A549 (cell line): Measurements from ENCODE around the gene ASIP. TPM values are rescaled to one million over a fixed set of nuclear protein-coding genes. Genes with fewer than 3 reads are reported as not detected.

Source experiments
- ATAC-seq, 2 experiments: fragments of 200-7000 bp in 1 of 2; fragments of >200 bp in 1 of 2; cut with Nextera tagmentation in 1 of 2; cut with Tn5 transposase in 1 of 2; 3 replicates each; pipeline versions ENCODE4 v1.8.0 to v1.9.1; 2018 to 2020; ENCODE audit warnings: mild to moderate bottlenecking in 1 of 2, moderate library complexity in 1 of 2
- CTCF ChIA-PET: fragments of 300-600 bp; sonication (Branson Sonifier 250); formaldehyde crosslinking; extraction: SDS; loops from one replicate; lab custom pipeline; 2021; ENCODE audit warnings: antibody characterized with exemption, inconsistent platforms; lab: Yijun Ruan, JAX
- POLR2A ChIA-PET: fragments of 350-600 bp; formaldehyde crosslinking; extraction: SDS; loops from one replicate; lab custom pipeline; 2021; ENCODE audit warnings: antibody characterized with exemption, inconsistent platforms; lab: Yijun Ruan, JAX
- DNase-seq, 2 experiments: peaks; one replicate each; pipeline versions ENCODE4 v3.0.0 to v3.0.0-alpha.2; 2011 to 2016; ENCODE audit warnings: low read depth in 1 of 2, low spot score in 1 of 2
- FAIRE-seq: peaks from 2 replicates; lab custom pipeline; 2011; peaks lifted over from hg19 to GRCh38; lab: Jason Lieb, UNC
- H3K27ac ChIP-seq, 2 experiments: fragments of >200 bp; sonication (Bioruptor Twin); formaldehyde crosslinking; 3 replicates each; pipeline ENCODE4 v1.5.1; 2016 to 2017
- H3K4me1 ChIP-seq: fragments of >200 bp; sonication (Bioruptor Twin); formaldehyde crosslinking; 3 replicates; pipeline ENCODE4 v1.6.1; 2016
- H3K4me2 ChIP-seq: fragments of >200 bp; sonication (Bioruptor Twin); formaldehyde crosslinking; 3 replicates; pipeline ENCODE4 v1.6.1; 2016
- H3K4me3 ChIP-seq: fragments of >200 bp; sonication (Bioruptor Twin); formaldehyde crosslinking; 3 replicates; pipeline ENCODE4 v1.5.1; 2016
- H3K9me3 ChIP-seq: fragments of >200 bp; sonication (Bioruptor Twin); formaldehyde crosslinking; 3 replicates; pipeline ENCODE4 v1.6.1; 2016
- BHLHE40 ChIP-seq: IDR thresholded peaks from 2 replicates; pipeline ENCODE4 v1.6.1; 2012; ENCODE audit warnings: low read depth, low read length, inconsistent platforms
- CBX2 ChIP-seq: fragments of 200-600 bp; sonication (generic); IDR thresholded peaks from 2 replicates; pipeline ENCODE4 v1.6.1; 2016; ENCODE audit warnings: low read depth, mild to moderate bottlenecking, borderline replicate concordance
- CEBPB ChIP-seq, 2 experiments: fragments of >200 bp in 1 of 2; sonication (Bioruptor Twin) in 1 of 2; formaldehyde crosslinking in 1 of 2; IDR thresholded peaks; 2 replicates each; pipeline ENCODE4 v1.6.1; 2012 to 2016
- CHD2 ChIP-seq: fragments of 150-350 bp; IDR thresholded peaks from 2 replicates; pipeline ENCODE4 v1.6.1; 2014; ENCODE audit warnings: low read length; ENCODE audit not compliant: partially characterized antibody
- CHD4 ChIP-seq: fragments of 200-600 bp; sonication (generic); IDR thresholded peaks from 2 replicates; pipeline ENCODE4 v1.6.1; 2016; ENCODE audit warnings: antibody characterized with exemption, mild to moderate bottlenecking, borderline replicate concordance
- EP300 ChIP-seq, 2 experiments: fragments of >200 bp; sonication (Bioruptor Twin); formaldehyde crosslinking; IDR thresholded peaks; 2 replicates in 1 of 2; 3 replicates in 1 of 2; pipeline ENCODE4 v1.6.1; 2016 to 2017
- FOSL2 ChIP-seq, 2 experiments: fragments of 450-650 bp in 1 of 2; fragments of >200 bp in 1 of 2; sonication (Bioruptor Twin) in 1 of 2; formaldehyde crosslinking; IDR thresholded peaks; 2 replicates each; pipeline versions ENCODE4 v1.5.0 to v1.6.1; 2016 to 2020; ENCODE audit warnings: mild to moderate bottlenecking in 1 of 2, moderate library complexity in 1 of 2
- GATA3 ChIP-seq: IDR thresholded peaks from 2 replicates; pipeline ENCODE4 v1.6.1; 2012; ENCODE audit warnings: borderline replicate concordance
- HOXA7 ChIP-seq: fragments of 250-450 bp; sonication (Bioruptor Pico); IDR thresholded peaks from 2 replicates; pipeline ENCODE4 v1.5.0; 2020; ENCODE audit warnings: mild to moderate bottlenecking, moderate library complexity
- HOXB5 ChIP-seq: fragments of 250-450 bp; sonication (Bioruptor Pico); IDR thresholded peaks from 2 replicates; pipeline ENCODE4 v1.5.0; 2020; ENCODE audit warnings: mild to moderate bottlenecking, moderate library complexity
- JUN ChIP-seq, 2 experiments: fragments of >200 bp; sonication (Bioruptor Twin); formaldehyde crosslinking; IDR thresholded peaks; 2 replicates in 1 of 2; 3 replicates in 1 of 2; pipeline ENCODE4 v1.6.1; 2016 to 2017
- JUNB ChIP-seq: fragments of >200 bp; sonication (Bioruptor Twin); formaldehyde crosslinking; IDR thresholded peaks from 2 replicates; pipeline ENCODE4 v1.6.1; 2016
- KDM1A ChIP-seq: fragments of 200-600 bp; sonication (generic); IDR thresholded peaks from 2 replicates; pipeline ENCODE4 v1.6.1; 2016; ENCODE audit warnings: low read depth, mild to moderate bottlenecking
- MAZ ChIP-seq: fragments of 150-350 bp; IDR thresholded peaks from 2 replicates; pipeline ENCODE4 v1.6.1; 2014; ENCODE audit warnings: antibody characterized with exemption, low read depth, low read length, borderline replicate concordance
- MYC ChIP-seq: IDR thresholded peaks from 2 replicates; pipeline ENCODE4 v1.6.1; 2012; ENCODE audit warnings: mild to moderate bottlenecking, inconsistent platforms, low read length, improper control_type of control experiment, borderline replicate concordance
- PHF8 ChIP-seq: fragments of 200-600 bp; sonication (generic); IDR thresholded peaks from 2 replicates; pipeline ENCODE4 v1.6.1; 2016; ENCODE audit warnings: low read depth, mild to moderate bottlenecking, antibody characterized with exemption, moderate library complexity, borderline replicate concordance
- POLR2A ChIP-seq: IDR thresholded peaks from 2 replicates; pipeline ENCODE4 v1.6.1; 2012; ENCODE audit warnings: mild to moderate bottlenecking, low read length
- RAD21 ChIP-seq, 2 experiments: fragments of >200 bp in 1 of 2; sonication (Bioruptor Twin) in 1 of 2; formaldehyde crosslinking in 1 of 2; IDR thresholded peaks in 1 of 2; conservative IDR thresholded peaks in 1 of 2; 2 replicates in 1 of 2; 3 replicates in 1 of 2; pipeline ENCODE4 v1.6.1; 2012 to 2018; ENCODE audit warnings: inconsistent platforms in 1 of 2
- RARB ChIP-seq: fragments of 250-450 bp; sonication (Bioruptor Pico); IDR thresholded peaks from 2 replicates; pipeline ENCODE4 v1.8.0; 2021; ENCODE audit warnings: mild to moderate bottlenecking, moderate library complexity
- SMC3 ChIP-seq: fragments of >200 bp; sonication (Bioruptor Twin); formaldehyde crosslinking; IDR thresholded peaks from 3 replicates; pipeline ENCODE4 v1.6.1; 2018; ENCODE audit warnings: inconsistent platforms
- SREBF2 ChIP-seq: fragments of 450-650 bp; IDR thresholded peaks from 2 replicates; pipeline ENCODE4 v1.6.1; 2014; ENCODE audit warnings: mild to moderate bottlenecking, moderate library complexity
- TP53 ChIP-seq: fragments of 250-450 bp; sonication (Bioruptor Pico); IDR thresholded peaks from 2 replicates; pipeline ENCODE4 v1.5.0; 2021; ENCODE audit warnings: mild to moderate bottlenecking, moderate library complexity
- ZFP36 ChIP-seq: fragments of 450-650 bp; IDR thresholded peaks from 2 replicates; pipeline ENCODE4 v1.6.1; 2014; ENCODE audit warnings: borderline replicate concordance; ENCODE audit not compliant: partially characterized antibody
- WGBS: methylation state at CpG from one replicate; pipeline ENCODE4 v1.1.6; 2017; ENCODE audit errors: missing lambda C conversion rate; 5-methylcytosine and 5-hydroxymethylcytosine counted together
- polyA plus RNA-seq, 4 experiments: library from polyadenylated mRNA; depleted of rRNA in 3 of 4; stranded (reverse); fragments of >200 nt; fragmentation: RNase III in 1 of 4; extraction: RNeasy Plus Mini Kit Qiagen cat#74134 plus additional on column Dnase treatment in 1 of 4; gene quantifications; 2 replicates in 3 of 4; 3 replicates in 1 of 4; pipeline ENCODE4 v1.2.3, GENCODE V29; 2011 to 2017
- TF ChIP-seq, protein P1 (sequence below): IDR thresholded peaks from 2 replicates; pipeline ENCODE4 v1.6.1; 2012
- TF ChIP-seq, protein P2 (sequence below): fragments of >200 bp; sonication (Bioruptor Twin); formaldehyde crosslinking; IDR thresholded peaks from 3 replicates; pipeline ENCODE4 v1.5.1; 2016
- TF ChIP-seq, protein P3 (sequence below): fragments of >200 bp; sonication (Bioruptor Twin); formaldehyde crosslinking; IDR thresholded peaks from 3 replicates; pipeline ENCODE4 v1.6.1; 2016
- TF ChIP-seq, protein P4 (sequence below): fragments of 150-350 bp; IDR thresholded peaks from 2 replicates; pipeline ENCODE4 v1.6.1; 2014; ENCODE audit warnings: low read depth, mild to moderate bottlenecking, low read length
- TF ChIP-seq, protein P5 (sequence below): IDR thresholded peaks from 2 replicates; pipeline ENCODE4 v1.6.1; 2012
- TF ChIP-seq, protein P6 (sequence below): fragments of 250-450 bp; sonication (Bioruptor Pico); IDR thresholded peaks from 2 replicates; pipeline ENCODE4 v1.5.0; 2021; ENCODE audit warnings: mild to moderate bottlenecking, moderate library complexity, borderline replicate concordance

The ASIP gene
- polyA plus RNA-seq, 2 of the 4 experiments (the other 2 are of a cell fraction): not detected

DNA sequence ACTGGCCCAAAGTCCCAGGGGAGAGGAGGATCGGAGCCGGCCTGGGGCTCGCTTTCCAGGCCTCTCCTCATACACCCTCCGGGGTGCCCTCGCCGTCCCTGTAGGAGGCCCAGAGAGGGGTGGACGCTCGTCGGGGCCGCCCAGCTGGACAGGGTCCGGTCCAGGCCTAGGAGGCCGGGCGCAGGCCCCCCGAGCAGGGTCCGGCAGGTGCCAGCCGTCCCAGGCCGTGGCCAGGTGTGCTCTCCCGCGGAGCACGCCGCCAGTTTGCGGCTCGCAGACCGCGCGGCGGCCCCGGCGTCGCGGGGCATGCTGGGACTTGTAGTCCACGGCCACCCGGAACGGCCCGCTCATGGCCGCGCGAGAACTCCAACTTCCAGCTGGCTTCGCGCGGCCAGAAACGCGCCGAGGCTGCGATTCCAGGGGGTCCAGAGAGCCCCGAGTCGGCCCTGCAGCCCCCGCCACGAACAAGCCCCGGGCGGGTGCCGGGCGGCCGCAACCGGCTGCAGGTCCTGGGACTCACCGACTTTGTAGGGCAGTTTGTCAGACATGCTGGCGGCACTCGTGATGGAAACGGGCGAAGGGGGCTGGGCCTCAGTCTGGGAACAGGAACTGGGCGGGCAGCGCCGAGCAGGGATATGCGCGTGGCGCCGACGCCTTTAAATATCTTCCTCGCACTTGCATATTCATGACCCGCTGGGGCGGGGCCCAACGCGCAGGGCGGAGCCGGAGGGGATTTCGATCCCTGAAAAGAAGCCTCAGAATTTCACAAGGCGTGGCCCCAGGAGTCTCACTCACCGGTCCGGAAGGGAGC lies 61.7 kb downstream of the ASIP start, which contains the start of gene AHCY:
TSS of gene AHCY (minus strand) at position 633 of the 811 bp plus-strand sequence. CDS start at position 548, 85 bp downstream.
- H3K4me1 ChIP-seq: peaks cover 36% of the 10 kb centered on the region
- peak; percentile 96 for ATAC-seq
- WGBS: 2% methylated on average over 30 of the region's 79 CpGs
- ChIA-PET POLR2A (interaction anchor here (0.6 to 1.7 kb wide), 8 partner anchors 8 to 728 kb away, joined by 3 to 11 read pairs (median 4); partner anchors contain the start of genes DYNLRB1 and ITCH), CTCF (interaction anchor here (1.2 to 4.2 kb wide), 3 partner anchors 9 to 220 kb away, joined by 3 to 35 read pairs (median 11); no protein-coding TSS in a partner anchor)
- H3K9me3 ChIP-seq: no peaks in the 10 kb centered on the region
- FAIRE-seq: no peak
- H3K4me3 ChIP-seq: peak within 1 kb of the TSS; percentile 90
- peak; percentile 95 to 98 for DNase-seq
- H3K4me2 ChIP-seq: peak within 1 kb of the TSS; percentile 92
- peak within 1 kb of the TSS; percentile 87 to 94 for H3K27ac ChIP-seq
- TF ChIP-seq, protein P1, sequence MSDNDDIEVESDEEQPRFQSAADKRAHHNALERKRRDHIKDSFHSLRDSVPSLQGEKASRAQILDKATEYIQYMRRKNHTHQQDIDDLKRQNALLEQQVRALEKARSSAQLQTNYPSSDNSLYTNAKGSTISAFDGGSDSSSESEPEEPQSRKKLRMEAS: peak; percentile 89
- TF ChIP-seq, protein P2, sequence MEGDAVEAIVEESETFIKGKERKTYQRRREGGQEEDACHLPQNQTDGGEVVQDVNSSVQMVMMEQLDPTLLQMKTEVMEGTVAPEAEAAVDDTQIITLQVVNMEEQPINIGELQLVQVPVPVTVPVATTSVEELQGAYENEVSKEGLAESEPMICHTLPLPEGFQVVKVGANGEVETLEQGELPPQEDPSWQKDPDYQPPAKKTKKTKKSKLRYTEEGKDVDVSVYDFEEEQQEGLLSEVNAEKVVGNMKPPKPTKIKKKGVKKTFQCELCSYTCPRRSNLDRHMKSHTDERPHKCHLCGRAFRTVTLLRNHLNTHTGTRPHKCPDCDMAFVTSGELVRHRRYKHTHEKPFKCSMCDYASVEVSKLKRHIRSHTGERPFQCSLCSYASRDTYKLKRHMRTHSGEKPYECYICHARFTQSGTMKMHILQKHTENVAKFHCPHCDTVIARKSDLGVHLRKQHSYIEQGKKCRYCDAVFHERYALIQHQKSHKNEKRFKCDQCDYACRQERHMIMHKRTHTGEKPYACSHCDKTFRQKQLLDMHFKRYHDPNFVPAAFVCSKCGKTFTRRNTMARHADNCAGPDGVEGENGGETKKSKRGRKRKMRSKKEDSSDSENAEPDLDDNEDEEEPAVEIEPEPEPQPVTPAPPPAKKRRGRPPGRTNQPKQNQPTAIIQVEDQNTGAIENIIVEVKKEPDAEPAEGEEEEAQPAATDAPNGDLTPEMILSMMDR: no peak
- TF ChIP-seq, protein P3, sequence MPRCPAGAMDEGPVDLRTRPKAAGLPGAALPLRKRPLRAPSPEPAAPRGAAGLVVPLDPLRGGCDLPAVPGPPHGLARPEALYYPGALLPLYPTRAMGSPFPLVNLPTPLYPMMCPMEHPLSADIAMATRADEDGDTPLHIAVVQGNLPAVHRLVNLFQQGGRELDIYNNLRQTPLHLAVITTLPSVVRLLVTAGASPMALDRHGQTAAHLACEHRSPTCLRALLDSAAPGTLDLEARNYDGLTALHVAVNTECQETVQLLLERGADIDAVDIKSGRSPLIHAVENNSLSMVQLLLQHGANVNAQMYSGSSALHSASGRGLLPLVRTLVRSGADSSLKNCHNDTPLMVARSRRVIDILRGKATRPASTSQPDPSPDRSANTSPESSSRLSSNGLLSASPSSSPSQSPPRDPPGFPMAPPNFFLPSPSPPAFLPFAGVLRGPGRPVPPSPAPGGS: peak; percentile 97
- TF ChIP-seq BHLHE40: no peak
- peak; percentile 93 to 96 for TF ChIP-seq JUN (IDR thresholded peaks at IDR 0.05)
- TF ChIP-seq KDM1A: no peak
- no peak for TF ChIP-seq SREBF2
- no peak for TF ChIP-seq MAZ
- no peak for TF ChIP-seq FOSL2 (IDR thresholded peaks at IDR 0.05)
- no peak for TF ChIP-seq FOSL2 (CRISPR knock-in tag; IDR thresholded peaks at IDR 0.05)
- TF ChIP-seq ZFP36: no peak
- TF ChIP-seq, protein P4, sequence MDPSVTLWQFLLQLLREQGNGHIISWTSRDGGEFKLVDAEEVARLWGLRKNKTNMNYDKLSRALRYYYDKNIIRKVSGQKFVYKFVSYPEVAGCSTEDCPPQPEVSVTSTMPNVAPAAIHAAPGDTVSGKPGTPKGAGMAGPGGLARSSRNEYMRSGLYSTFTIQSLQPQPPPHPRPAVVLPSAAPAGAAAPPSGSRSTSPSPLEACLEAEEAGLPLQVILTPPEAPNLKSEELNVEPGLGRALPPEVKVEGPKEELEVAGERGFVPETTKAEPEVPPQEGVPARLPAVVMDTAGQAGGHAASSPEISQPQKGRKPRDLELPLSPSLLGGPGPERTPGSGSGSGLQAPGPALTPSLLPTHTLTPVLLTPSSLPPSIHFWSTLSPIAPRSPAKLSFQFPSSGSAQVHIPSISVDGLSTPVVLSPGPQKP: no peak
- no peak for TF ChIP-seq CBX2
- no peak for TF ChIP-seq HOXB5
- TF ChIP-seq JUNB: no peak
- no peak for TF ChIP-seq TP53 (CRISPR knock-in tag)
- no peak for TF ChIP-seq GATA3
- TF ChIP-seq, protein P5, sequence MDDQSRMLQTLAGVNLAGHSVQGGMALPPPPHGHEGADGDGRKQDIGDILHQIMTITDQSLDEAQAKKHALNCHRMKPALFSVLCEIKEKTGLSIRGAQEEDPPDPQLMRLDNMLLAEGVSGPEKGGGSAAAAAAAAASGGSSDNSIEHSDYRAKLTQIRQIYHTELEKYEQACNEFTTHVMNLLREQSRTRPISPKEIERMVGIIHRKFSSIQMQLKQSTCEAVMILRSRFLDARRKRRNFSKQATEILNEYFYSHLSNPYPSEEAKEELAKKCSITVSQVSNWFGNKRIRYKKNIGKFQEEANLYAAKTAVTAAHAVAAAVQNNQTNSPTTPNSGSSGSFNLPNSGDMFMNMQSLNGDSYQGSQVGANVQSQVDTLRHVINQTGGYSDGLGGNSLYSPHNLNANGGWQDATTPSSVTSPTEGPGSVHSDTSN: no peak
- TF ChIP-seq EP300 (IDR thresholded peaks at IDR 0.05): no peak
- TF ChIP-seq CHD2: peak; percentile 70
- TF ChIP-seq RARB (CRISPR knock-in tag): no peak
- no peak for TF ChIP-seq SMC3
- no peak for TF ChIP-seq CHD4
- peak; percentile 92 for TF ChIP-seq PHF8
- TF ChIP-seq MYC: peak; percentile 91
- TF ChIP-seq RAD21 (conservative IDR thresholded peaks at IDR 0.05 in 1 of 2, IDR thresholded peaks at IDR 0.05 in 1 of 2): no peak
- TF ChIP-seq, protein P6, sequence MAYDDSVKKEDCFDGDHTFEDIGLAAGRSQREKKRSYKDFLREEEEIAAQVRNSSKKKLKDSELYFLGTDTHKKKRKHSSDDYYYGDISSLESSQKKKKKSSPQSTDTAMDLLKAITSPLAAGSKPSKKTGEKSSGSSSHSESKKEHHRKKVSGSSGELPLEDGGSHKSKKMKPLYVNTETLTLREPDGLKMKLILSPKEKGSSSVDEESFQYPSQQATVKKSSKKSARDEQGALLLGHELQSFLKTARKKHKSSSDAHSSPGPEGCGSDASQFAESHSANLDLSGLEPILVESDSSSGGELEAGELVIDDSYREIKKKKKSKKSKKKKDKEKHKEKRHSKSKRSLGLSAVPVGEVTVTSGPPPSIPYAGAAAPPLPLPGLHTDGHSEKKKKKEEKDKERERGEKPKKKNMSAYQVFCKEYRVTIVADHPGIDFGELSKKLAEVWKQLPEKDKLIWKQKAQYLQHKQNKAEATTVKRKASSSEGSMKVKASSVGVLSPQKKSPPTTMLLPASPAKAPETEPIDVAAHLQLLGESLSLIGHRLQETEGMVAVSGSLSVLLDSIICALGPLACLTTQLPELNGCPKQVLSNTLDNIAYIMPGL (CRISPR knock-in tag): peak; percentile 52; the same call in 1 of the 2 replicates
- no peak for TF ChIP-seq HOXA7
- peak; percentile 89 for TF ChIP-seq POLR2A
- TF ChIP-seq CEBPB (IDR thresholded peaks at IDR 0.05): peak in 1 of 2 experiments; percentile 40; a peak in 2 of 4 replicates
